HCT116 (cell line): ENCODE measurements around the gene OTOG. TPM values are rescaled to one million over a fixed set of nuclear protein-coding genes. Genes with fewer than 3 reads are reported as not detected.

Source experiments
- ATAC-seq: fragments of 200-7000 bp; cut with Tn5 transposase; 2 replicates; pipeline ENCODE4 v1.9.1; 2020; ENCODE audit warnings: mild to moderate bottlenecking, moderate library complexity
- BruUV-seq: library from RNA; stranded (reverse); fragments of 400-500 nt; replicated peaks from 2 replicates; lab custom pipeline; 2021; lab: Mats Ljungman, UMichigan
- CTCF ChIA-PET: fragments of 300-600 bp; sonication (Branson Sonifier 250); formaldehyde crosslinking; loops from one replicate; lab custom pipeline; 2021; ENCODE audit warnings: antibody characterized with exemption; lab: Charles Lee
- POLR2A ChIA-PET: fragments of 300-600, 350-600 bp; sonication (Branson Sonifier 250); formaldehyde crosslinking; loops from one replicate; lab custom pipeline; 2021; ENCODE audit warnings: antibody characterized with exemption; lab: Charles Lee
- RAD21 ChIA-PET, 2 experiments: fragments of 300-600 bp; sonication (Branson Sonifier 250); formaldehyde crosslinking; loops; one replicate each; lab custom pipeline; 2023; ENCODE audit warnings: low total read pairs in 2 of 2; ENCODE audit not compliant: uncharacterized antibody in 2 of 2, unreplicated experiment in 2 of 2, low non-redundant PET in 1 of 2; lab: Charles Lee
- DNase-seq: peaks from one replicate; pipeline ENCODE4 v3.0.0-alpha.2; 2010; ENCODE audit warnings: low read depth, low spot score
- H2AFZ ChIP-seq: fragments of 200-600 bp; shearing (Covaris generic), sonication (generic); 2 replicates; pipeline ENCODE4 v1.6.1; 2017; ENCODE audit warnings: low read depth, mixed run types, mixed read lengths, antibody characterized with exemption, low read length; ENCODE audit not compliant: poor library complexity, severe bottlenecking
- H3K27ac ChIP-seq: 2 replicates; pipeline ENCODE4 v1.5.1; 2012; ENCODE audit warnings: low read depth, low read length
- H3K27me3 ChIP-seq: fragments of 200-600 bp; sonication (generic); 2 replicates; pipeline ENCODE4 v1.6.1; 2016; ENCODE audit warnings: mixed run types, low read length, mixed read lengths; ENCODE audit not compliant: insufficient read depth
- H3K36me3 ChIP-seq, 2 experiments: fragments of 200-500 bp in 1 of 2; fragments of 200-600 bp in 1 of 2; sonication (Bioruptor generic) in 1 of 2; sonication (generic) in 1 of 2; 2 replicates each; pipeline versions ENCODE4 v1.5.1 to v1.6.1; 2014 to 2016; ENCODE audit warnings: low read length in 2 of 2, inconsistent platforms in 1 of 2, mixed read lengths in 1 of 2, mixed run types in 1 of 2; ENCODE audit not compliant: insufficient read depth in 2 of 2, control insufficient read depth in 1 of 2
- H3K4me1 ChIP-seq, 2 experiments: fragments of 200-600 bp in 1 of 2; sonication (generic) in 1 of 2; 2 replicates each; pipeline versions ENCODE4 v1.5.1 to v1.6.1; 2012 to 2017; ENCODE audit warnings: low read length in 2 of 2, inconsistent platforms in 1 of 2, mild to moderate bottlenecking in 1 of 2, mixed read lengths in 1 of 2, mixed run types in 1 of 2, moderate library complexity in 1 of 2; ENCODE audit not compliant: insufficient read depth in 2 of 2, control insufficient read depth in 1 of 2
- H3K4me2 ChIP-seq: fragments of 200-600 bp; sonication (generic); 2 replicates; pipeline ENCODE4 v1.6.1; 2017; ENCODE audit warnings: mixed run types, low read length, mixed read lengths
- H3K4me3 ChIP-seq, 2 experiments: fragments of 200-600 bp in 1 of 2; sonication (generic) in 1 of 2; replicated peaks in 1 of 2; 2 replicates each; pipeline ENCODE4 v1.5.1; 2011 to 2016; ENCODE audit warnings: low read length in 2 of 2, control low read depth in 1 of 2, low read depth in 1 of 2, mild to moderate bottlenecking in 1 of 2, mixed read lengths in 1 of 2, mixed run types in 1 of 2
- H3K79me2 ChIP-seq: fragments of 200-600 bp; sonication (generic); 2 replicates; pipeline ENCODE4 v1.6.1; 2017; ENCODE audit warnings: mild to moderate bottlenecking, mixed run types, low read length, moderate library complexity, mixed read lengths; ENCODE audit not compliant: insufficient read depth
- H3K9ac ChIP-seq: fragments of 200-600 bp; sonication (generic); 2 replicates; pipeline ENCODE4 v1.6.1; 2016; ENCODE audit warnings: low read length, mixed read lengths
- H3K9me2 ChIP-seq: fragments of 200-600 bp; sonication (generic), shearing (Covaris generic); 2 replicates; pipeline ENCODE4 v1.6.1; 2017; ENCODE audit warnings: mixed run types, mild to moderate bottlenecking, moderate library complexity; ENCODE audit not compliant: insufficient read depth
- H3K9me3 ChIP-seq, 2 experiments: fragments of 200-500 bp in 1 of 2; fragments of 200-600 bp in 1 of 2; sonication (Bioruptor generic) in 1 of 2; sonication (generic) in 1 of 2; 2 replicates each; pipeline ENCODE4 v1.6.1; 2014 to 2017; ENCODE audit warnings: low read length in 2 of 2, mixed read lengths in 2 of 2, inconsistent platforms in 1 of 2, low read depth in 1 of 2, mild to moderate bottlenecking in 1 of 2, mixed run types in 1 of 2, moderate library complexity in 1 of 2; ENCODE audit not compliant: control insufficient read depth in 1 of 2, insufficient read depth in 1 of 2
- H4K20me1 ChIP-seq: fragments of 200-600 bp; sonication (generic), shearing (Covaris generic); 2 replicates; pipeline ENCODE4 v1.6.1; 2017; ENCODE audit warnings: mixed run types, mild to moderate bottlenecking, moderate library complexity; ENCODE audit not compliant: insufficient read depth
- ATF3 ChIP-seq: IDR thresholded peaks from 2 replicates; pipeline ENCODE4 v1.6.1; 2012
- CBX3 ChIP-seq: IDR thresholded peaks from 2 replicates; pipeline ENCODE4 v1.6.1; 2012; ENCODE audit warnings: low read depth
- EGR1 ChIP-seq: IDR thresholded peaks from 2 replicates; pipeline ENCODE4 v1.6.1; 2012; ENCODE audit warnings: low read depth
- FOSL1 ChIP-seq: IDR thresholded peaks from 2 replicates; pipeline ENCODE4 v1.6.1; 2012; ENCODE audit warnings: low read depth
- JUND ChIP-seq: IDR thresholded peaks from 2 replicates; pipeline ENCODE4 v1.6.1; 2012
- MAX ChIP-seq: IDR thresholded peaks from 2 replicates; pipeline ENCODE4 v1.6.1; 2012
- POLR2AphosphoS5 ChIP-seq: IDR thresholded peaks from 2 replicates; pipeline ENCODE4 v1.6.1; 2011; ENCODE audit warnings: mild to moderate bottlenecking, low read depth, low read length, moderate library complexity
- RAD21 ChIP-seq: IDR thresholded peaks from 2 replicates; pipeline ENCODE4 v1.6.1; 2012; ENCODE audit warnings: low read depth, mild to moderate bottlenecking
- SP1 ChIP-seq: IDR thresholded peaks from 2 replicates; pipeline ENCODE4 v1.6.1; 2012; ENCODE audit warnings: low read depth
- SRF ChIP-seq: IDR thresholded peaks from 2 replicates; pipeline ENCODE4 v1.6.1; 2012; ENCODE audit warnings: low read depth
- TCF7L2 ChIP-seq: IDR thresholded peaks from 2 replicates; pipeline ENCODE4 v1.7.0; 2011; ENCODE audit warnings: borderline replicate concordance, inconsistent platforms; ENCODE audit not compliant: insufficient read depth, insufficient read length; ENCODE audit errors: extremely low read depth
- ZBTB33 ChIP-seq: IDR thresholded peaks from 2 replicates; pipeline ENCODE4 v1.6.1; 2011; ENCODE audit warnings: mild to moderate bottlenecking, low read length, moderate library complexity; ENCODE audit not compliant: insufficient replicate concordance; ENCODE audit errors: extremely low read depth
- intact Hi-C: fragments of 100-400 bp; cut with micrococcal nuclease; formaldehyde crosslinking; loops from 2 replicates; pipeline ENCODE4 v1.10.0; 2022
- total RNA-seq: library from RNA; stranded (reverse); gene quantifications from one replicate; pipeline ENCODE4 v1.2.1, GENCODE V29; 2021; ENCODE audit not compliant: unreplicated experiment
- TF ChIP-seq, protein P1 (sequence below), 3 experiments: fragments of 200-600 bp in 1 of 3; sonication (generic) in 1 of 3; IDR thresholded peaks in 2 of 3; conservative IDR thresholded peaks in 1 of 3; 2 replicates each; pipeline ENCODE4 v1.5.1; 2012 to 2017; ENCODE audit warnings: low read depth in 2 of 3, low read length in 2 of 3, antibody characterized with exemption in 1 of 3, borderline replicate concordance in 1 of 3, control low read depth in 1 of 3, mild to moderate bottlenecking in 1 of 3, mixed read lengths in 1 of 3, mixed run types in 1 of 3, moderate library complexity in 1 of 3; ENCODE audit not compliant: insufficient read depth in 1 of 3
- TF ChIP-seq, protein P2 (sequence below): IDR thresholded peaks from 2 replicates; pipeline ENCODE4 v1.6.1; 2012; ENCODE audit warnings: low read depth

OTOG gene
- total RNA-seq, 1 experiment from 2014 or later: 0.07 TPM

DNA sequence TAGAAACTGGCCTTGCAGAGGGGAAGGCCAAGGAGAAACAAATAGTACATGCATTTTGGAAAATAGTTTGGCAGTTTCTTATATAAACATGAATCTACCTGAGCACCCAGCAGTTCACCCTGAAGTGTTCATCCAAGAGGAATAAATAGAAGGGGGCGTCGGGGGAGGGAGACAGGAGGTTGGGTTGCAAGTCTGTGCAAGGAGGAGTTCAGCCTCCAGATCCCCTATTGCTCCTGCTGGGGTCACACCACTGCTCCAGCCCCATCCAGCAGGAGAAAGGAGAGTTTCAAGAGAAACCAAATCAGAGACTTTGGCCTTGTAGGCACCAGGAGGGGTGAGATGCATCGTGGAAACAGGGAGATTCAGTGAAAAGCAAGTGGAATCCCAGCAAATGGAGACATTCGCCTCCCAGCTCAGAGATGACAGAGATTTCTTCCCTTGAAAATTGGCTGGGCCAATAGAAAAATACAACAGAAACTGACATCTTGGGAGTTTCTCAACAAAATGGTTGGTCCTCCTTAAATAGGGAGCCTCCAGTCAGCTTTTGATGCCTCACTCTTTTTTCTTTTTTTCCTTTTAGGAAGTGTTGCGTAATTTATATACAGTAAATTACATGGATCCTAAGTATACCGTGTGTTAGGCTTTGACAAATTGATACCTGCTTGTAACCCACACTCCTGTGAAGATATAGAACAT, 34.1 kb downstream of the OTOG start:
- TF ChIP-seq MAX: no peak
- no peak for TF ChIP-seq FOSL1
- no peak for TF ChIP-seq TCF7L2
- TF ChIP-seq EGR1: no peak
- TF ChIP-seq, protein P1, sequence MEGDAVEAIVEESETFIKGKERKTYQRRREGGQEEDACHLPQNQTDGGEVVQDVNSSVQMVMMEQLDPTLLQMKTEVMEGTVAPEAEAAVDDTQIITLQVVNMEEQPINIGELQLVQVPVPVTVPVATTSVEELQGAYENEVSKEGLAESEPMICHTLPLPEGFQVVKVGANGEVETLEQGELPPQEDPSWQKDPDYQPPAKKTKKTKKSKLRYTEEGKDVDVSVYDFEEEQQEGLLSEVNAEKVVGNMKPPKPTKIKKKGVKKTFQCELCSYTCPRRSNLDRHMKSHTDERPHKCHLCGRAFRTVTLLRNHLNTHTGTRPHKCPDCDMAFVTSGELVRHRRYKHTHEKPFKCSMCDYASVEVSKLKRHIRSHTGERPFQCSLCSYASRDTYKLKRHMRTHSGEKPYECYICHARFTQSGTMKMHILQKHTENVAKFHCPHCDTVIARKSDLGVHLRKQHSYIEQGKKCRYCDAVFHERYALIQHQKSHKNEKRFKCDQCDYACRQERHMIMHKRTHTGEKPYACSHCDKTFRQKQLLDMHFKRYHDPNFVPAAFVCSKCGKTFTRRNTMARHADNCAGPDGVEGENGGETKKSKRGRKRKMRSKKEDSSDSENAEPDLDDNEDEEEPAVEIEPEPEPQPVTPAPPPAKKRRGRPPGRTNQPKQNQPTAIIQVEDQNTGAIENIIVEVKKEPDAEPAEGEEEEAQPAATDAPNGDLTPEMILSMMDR (IDR thresholded peaks at IDR 0.05 in 2 of 3, conservative IDR thresholded peaks at IDR 0.05 in 1 of 3; ENCODE audit: borderline replicate concordance in 1 of 3, insufficient read depth in 1 of 3, low read depth in 2 of 3, low read length in 2 of 3): no peak
- TF ChIP-seq ATF3: no peak
- TF ChIP-seq CBX3: no peak
- no peak for TF ChIP-seq ZBTB33
- TF ChIP-seq, protein P2, sequence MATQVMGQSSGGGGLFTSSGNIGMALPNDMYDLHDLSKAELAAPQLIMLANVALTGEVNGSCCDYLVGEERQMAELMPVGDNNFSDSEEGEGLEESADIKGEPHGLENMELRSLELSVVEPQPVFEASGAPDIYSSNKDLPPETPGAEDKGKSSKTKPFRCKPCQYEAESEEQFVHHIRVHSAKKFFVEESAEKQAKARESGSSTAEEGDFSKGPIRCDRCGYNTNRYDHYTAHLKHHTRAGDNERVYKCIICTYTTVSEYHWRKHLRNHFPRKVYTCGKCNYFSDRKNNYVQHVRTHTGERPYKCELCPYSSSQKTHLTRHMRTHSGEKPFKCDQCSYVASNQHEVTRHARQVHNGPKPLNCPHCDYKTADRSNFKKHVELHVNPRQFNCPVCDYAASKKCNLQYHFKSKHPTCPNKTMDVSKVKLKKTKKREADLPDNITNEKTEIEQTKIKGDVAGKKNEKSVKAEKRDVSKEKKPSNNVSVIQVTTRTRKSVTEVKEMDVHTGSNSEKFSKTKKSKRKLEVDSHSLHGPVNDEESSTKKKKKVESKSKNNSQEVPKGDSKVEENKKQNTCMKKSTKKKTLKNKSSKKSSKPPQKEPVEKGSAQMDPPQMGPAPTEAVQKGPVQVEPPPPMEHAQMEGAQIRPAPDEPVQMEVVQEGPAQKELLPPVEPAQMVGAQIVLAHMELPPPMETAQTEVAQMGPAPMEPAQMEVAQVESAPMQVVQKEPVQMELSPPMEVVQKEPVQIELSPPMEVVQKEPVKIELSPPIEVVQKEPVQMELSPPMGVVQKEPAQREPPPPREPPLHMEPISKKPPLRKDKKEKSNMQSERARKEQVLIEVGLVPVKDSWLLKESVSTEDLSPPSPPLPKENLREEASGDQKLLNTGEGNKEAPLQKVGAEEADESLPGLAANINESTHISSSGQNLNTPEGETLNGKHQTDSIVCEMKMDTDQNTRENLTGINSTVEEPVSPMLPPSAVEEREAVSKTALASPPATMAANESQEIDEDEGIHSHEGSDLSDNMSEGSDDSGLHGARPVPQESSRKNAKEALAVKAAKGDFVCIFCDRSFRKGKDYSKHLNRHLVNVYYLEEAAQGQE: no peak
- TF ChIP-seq POLR2AphosphoS5: no peak
- TF ChIP-seq JUND: no peak
- no peak for TF ChIP-seq SP1
- TF ChIP-seq SRF: no peak
- TF ChIP-seq RAD21: no peak
- ChIA-PET RAD21 (no interaction called here), CTCF (no interaction called here), POLR2A (no interaction called here)
- Histone ChIP-seq H3K27me3 (no peaks in the 10 kb centered on the region), H3K9me3 (no peaks in the 10 kb centered on the region), H2AFZ (no peak overlapping the region), H3K4me1 (no peaks in the 10 kb centered on the region), H3K36me3 (no peaks in the 10 kb centered on the region), H3K27ac (no peak overlapping the region), H3K4me3 (no peak overlapping the region), H3K4me2 (no peak overlapping the region), H3K9me2 (no peaks in the 10 kb centered on the region), H4K20me1 (no peaks in the 10 kb centered on the region), H3K79me2 (no peaks in the 10 kb centered on the region), H3K9ac (no peak overlapping the region)
- no TSS peak for BruUV-seq
- intact Hi-C loops: no loop called here
- DNase-seq: no peak
- no peak for ATAC-seq
